ENCODE results near the gene PRAC2. TPM values are rescaled to one million over a fixed set of nuclear protein-coding genes. Genes with fewer than 3 reads are reported as not detected.

The PRAC2 gene
- total and polyA plus RNA-seq, 2 experiments from 2014 or later = not detected

- Histone ChIP-seq H2AFZ (no peak overlapping the region), H3K4me1 (ENCODE audit: insufficient read depth) (no peaks in the 10 kb centered on the region), H3F3A (ENCODE audit: insufficient read depth) (no peaks in the 10 kb centered on the region), H3K4me2 (ENCODE audit: unreplicated experiment) (no peak overlapping the region), H4K20me1 (ENCODE audit: insufficient read depth) (no peaks in the 10 kb centered on the region), H3K79me2 (ENCODE audit: insufficient read depth) (no peaks in the 10 kb centered on the region), H3K9me2 (ENCODE audit: insufficient read depth) (no peaks in the 10 kb centered on the region), H3K27me3 (replicated peaks; ENCODE audit: insufficient read depth) (peaks cover 96% of the 10 kb centered on the region), H3K27ac (no peak overlapping the region), H3K9me3 (ENCODE audit: low read depth) (no peaks in the 10 kb centered on the region), H3K4me3 (no peak overlapping the region), H3K9ac (no peak overlapping the region), H3K36me3 (ENCODE audit: low read depth) (no peaks in the 10 kb centered on the region)
- 19 to 20% methylated on average over 10 of the region's 10 CpGs for WGBS, 2 experiments (ENCODE audit: low coverage in 1 of 2, low lambda C conversion rate in 2 of 2, missing lambda C conversion rate in 2 of 2)
- DNase-seq = no peak
- in situ Hi-C loops (cut with MboI) = no loop called here
- peak; percentile 64 for TF ChIP-seq EZH2 (IDR thresholded peaks at IDR 0.05; ENCODE audit: insufficient read depth, poor library complexity, severe bottlenecking)
- 0 out of 2 replicates have a peak, but pooled peaks have one; percentile 24 for TF ChIP-seq EZH2phosphoT487 (IDR thresholded peaks at IDR 0.05; ENCODE audit: insufficient read depth, low read depth)
Measured at GRCh38 chr17:48717367-48718226, 5.4 kb upstream of the PRAC2 start.

GRCh38 chr17:48718227-48718760 lies 4.7 kb upstream of the PRAC2 start:
- 24 to 27% methylated on average over 24 of the region's 24 CpGs for WGBS, 2 experiments (ENCODE audit: low coverage in 1 of 2, low lambda C conversion rate in 2 of 2, missing lambda C conversion rate in 2 of 2)
- DNase-seq = no peak

GRCh38 chr17:48718761-48719641 lies 4.0 kb upstream of the PRAC2 start:
- Histone ChIP-seq H3K4me1 (ENCODE audit: insufficient read depth) (no peaks in the 10 kb centered on the region), H4K20me1 (ENCODE audit: insufficient read depth) (no peaks in the 10 kb centered on the region), H3K4me2 (ENCODE audit: unreplicated experiment) (no peak overlapping the region), H3K9ac (no peak overlapping the region), H3K4me3 (no peak overlapping the region), H3K36me3 (ENCODE audit: low read depth) (no peaks in the 10 kb centered on the region), H3K9me3 (ENCODE audit: low read depth) (no peaks in the 10 kb centered on the region), H2AFZ (no peak overlapping the region), H3K9me2 (ENCODE audit: insufficient read depth) (no peaks in the 10 kb centered on the region), H3K27ac (no peak overlapping the region), H3K79me2 (ENCODE audit: insufficient read depth) (no peaks in the 10 kb centered on the region), H3F3A (ENCODE audit: insufficient read depth) (no peaks in the 10 kb centered on the region), H3K27me3 (replicated peaks; ENCODE audit: insufficient read depth) (peaks cover 100% of the 10 kb centered on the region)
- no peak for TF ChIP-seq EZH2phosphoT487 (IDR thresholded peaks at IDR 0.05; ENCODE audit: insufficient read depth, low read depth)
- no peak for TF ChIP-seq EZH2 (IDR thresholded peaks at IDR 0.05; ENCODE audit: insufficient read depth, poor library complexity, severe bottlenecking)
- DNase-seq = no peak
- whole genome bisulfite sequencing, 2 experiments (ENCODE audit: low coverage in 1 of 2, low lambda C conversion rate in 2 of 2, missing lambda C conversion rate in 2 of 2) = 12% methylated on average over 75 to 76 of the region's 80 CpGs
- in situ Hi-C loops (cut with MboI) = no loop called here

More at GRCh38 chr17:48718227-48718760, 4.7 kb upstream of the PRAC2 start:
- no peak overlapping the region for H3K4me2 ChIP-seq (ENCODE audit: unreplicated experiment)
- TF ChIP-seq EZH2phosphoT487 (IDR thresholded peaks at IDR 0.05; ENCODE audit: insufficient read depth, low read depth) (no peak), EZH2 (IDR thresholded peaks at IDR 0.05; ENCODE audit: insufficient read depth, poor library complexity, severe bottlenecking) (peak; percentile 63)
- H2AFZ ChIP-seq = no peak overlapping the region
- H3K79me2 ChIP-seq (ENCODE audit: insufficient read depth) = no peaks in the 10 kb centered on the region
- in situ Hi-C loops (cut with MboI) = no loop called here
- H3K36me3 ChIP-seq (ENCODE audit: low read depth) = no peaks in the 10 kb centered on the region
- peaks cover 98% of the 10 kb centered on the region for H3K27me3 ChIP-seq (replicated peaks; ENCODE audit: insufficient read depth)
- H3K9me2 ChIP-seq (ENCODE audit: insufficient read depth) = no peaks in the 10 kb centered on the region
- no peaks in the 10 kb centered on the region for H3K4me1 ChIP-seq (ENCODE audit: insufficient read depth)
- no peak overlapping the region for H3K27ac ChIP-seq
- no peak overlapping the region for H3K4me3 ChIP-seq
- no peaks in the 10 kb centered on the region for H4K20me1 ChIP-seq (ENCODE audit: insufficient read depth)
- no peaks in the 10 kb centered on the region for H3F3A ChIP-seq (ENCODE audit: insufficient read depth)
- H3K9ac ChIP-seq = no peak overlapping the region
- no peaks in the 10 kb centered on the region for H3K9me3 ChIP-seq (ENCODE audit: low read depth)

GRCh38 chr17:48719642-48720265 lies 3.2 kb upstream of the PRAC2 start:
- Histone ChIP-seq H3K4me1 (ENCODE audit: insufficient read depth) (no peaks in the 10 kb centered on the region), H2AFZ (no peak overlapping the region), H3F3A (ENCODE audit: insufficient read depth) (no peaks in the 10 kb centered on the region), H3K27me3 (replicated peaks; ENCODE audit: insufficient read depth) (peaks cover 99% of the 10 kb centered on the region), H4K20me1 (ENCODE audit: insufficient read depth) (no peaks in the 10 kb centered on the region), H3K4me3 (no peak overlapping the region), H3K36me3 (ENCODE audit: low read depth) (no peaks in the 10 kb centered on the region), H3K9me3 (ENCODE audit: low read depth) (no peaks in the 10 kb centered on the region), H3K9ac (no peak overlapping the region), H3K79me2 (ENCODE audit: insufficient read depth) (no peaks in the 10 kb centered on the region), H3K27ac (no peak overlapping the region), H3K9me2 (ENCODE audit: insufficient read depth) (no peaks in the 10 kb centered on the region), H3K4me2 (ENCODE audit: unreplicated experiment) (no peak overlapping the region)
- TF ChIP-seq EZH2 (IDR thresholded peaks at IDR 0.05; ENCODE audit: insufficient read depth, poor library complexity, severe bottlenecking) (peak; percentile 96), EZH2phosphoT487 (IDR thresholded peaks at IDR 0.05; ENCODE audit: insufficient read depth, low read depth) (no peak)
- 11 to 14% methylated on average over 27 to 31 of the region's 37 CpGs for WGBS, 2 experiments (ENCODE audit: low coverage in 1 of 2, low lambda C conversion rate in 2 of 2, missing lambda C conversion rate in 2 of 2)
- in situ Hi-C loops (cut with MboI) = no loop called here
- DNase-seq = no peak

All from GM23248 (cell line).